LNCaP clone FGC (cell line): ENCODE measurements around the gene HOXC9.

Experiments used
- DNase-seq: peaks from one replicate; pipeline ENCODE4 v3.0.0-alpha.2; 2011; ENCODE audit warnings: low read depth
- H3K4me3 ChIP-seq: 2 replicates; pipeline ENCODE4 v1.5.1; 2011; ENCODE audit warnings: mild to moderate bottlenecking, low read depth, low read length, control low read depth
- CTCF ChIP-seq: IDR thresholded peaks from 2 replicates; pipeline ENCODE4 v1.5.1; 2012; ENCODE audit warnings: mild to moderate bottlenecking; ENCODE audit not compliant: control insufficient read depth, insufficient read depth; ENCODE audit errors: extremely low read depth

Gene HOXC9

DNA sequence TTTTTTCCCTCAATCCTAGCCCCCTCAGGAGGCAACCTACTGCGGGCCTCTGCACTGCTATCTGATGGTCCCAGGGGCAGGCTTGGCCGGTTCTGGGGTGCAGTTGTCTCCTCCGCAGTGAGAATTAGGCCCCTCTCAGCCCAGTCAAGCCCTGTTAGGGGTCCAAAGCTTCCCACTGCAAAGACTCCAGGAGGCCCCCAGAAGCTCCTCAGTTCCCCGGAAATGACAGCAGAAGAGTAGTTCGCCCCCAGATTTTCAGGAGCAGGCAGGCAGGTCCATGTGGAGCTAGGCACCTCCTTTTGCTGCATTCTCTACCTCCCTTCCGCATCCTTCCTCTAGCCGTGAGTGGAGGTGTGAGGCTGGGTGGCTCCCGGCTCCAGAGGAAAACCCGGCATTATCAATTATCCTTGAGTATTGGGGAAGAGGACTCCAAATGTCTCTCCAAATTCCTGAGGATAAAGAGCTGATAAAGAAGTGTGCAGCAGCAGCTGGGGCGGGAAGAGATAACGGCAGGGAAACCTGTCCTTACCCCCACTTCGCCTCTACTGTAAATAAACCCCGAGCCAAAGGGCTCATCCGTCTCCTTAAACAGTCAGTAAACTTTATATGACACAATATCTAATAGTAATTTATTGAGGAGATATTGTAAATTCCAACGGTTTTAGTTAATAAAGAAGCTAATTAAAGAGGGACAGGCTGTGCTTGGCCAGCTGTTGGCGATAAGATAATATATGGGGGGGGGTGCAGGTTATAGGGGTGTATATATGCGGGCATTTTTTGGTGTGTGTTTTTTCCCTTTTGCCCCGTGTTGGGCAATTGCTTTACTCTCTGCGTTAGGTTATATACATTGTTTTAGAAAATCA, 45.9 kb upstream of the HOXC9 start:
- H3K4me3 ChIP-seq: peak overlapping the region; percentile 46
- TF ChIP-seq CTCF: no peak
- DNase-seq: no peak

- no peak for TF ChIP-seq CTCF
- H3K4me3 ChIP-seq: peak within 1 kb of the TSS; percentile 46
- no peak for DNase-seq
Measured at GRCh38 chr12:53954694-53955035, 45.3 kb upstream of the HOXC9 start, which contains the start of gene HOXC12. HOXC12 (plus strand) TSS chr12:53954903; CDS start chr12:53954930, 27 bp downstream.

DNA sequence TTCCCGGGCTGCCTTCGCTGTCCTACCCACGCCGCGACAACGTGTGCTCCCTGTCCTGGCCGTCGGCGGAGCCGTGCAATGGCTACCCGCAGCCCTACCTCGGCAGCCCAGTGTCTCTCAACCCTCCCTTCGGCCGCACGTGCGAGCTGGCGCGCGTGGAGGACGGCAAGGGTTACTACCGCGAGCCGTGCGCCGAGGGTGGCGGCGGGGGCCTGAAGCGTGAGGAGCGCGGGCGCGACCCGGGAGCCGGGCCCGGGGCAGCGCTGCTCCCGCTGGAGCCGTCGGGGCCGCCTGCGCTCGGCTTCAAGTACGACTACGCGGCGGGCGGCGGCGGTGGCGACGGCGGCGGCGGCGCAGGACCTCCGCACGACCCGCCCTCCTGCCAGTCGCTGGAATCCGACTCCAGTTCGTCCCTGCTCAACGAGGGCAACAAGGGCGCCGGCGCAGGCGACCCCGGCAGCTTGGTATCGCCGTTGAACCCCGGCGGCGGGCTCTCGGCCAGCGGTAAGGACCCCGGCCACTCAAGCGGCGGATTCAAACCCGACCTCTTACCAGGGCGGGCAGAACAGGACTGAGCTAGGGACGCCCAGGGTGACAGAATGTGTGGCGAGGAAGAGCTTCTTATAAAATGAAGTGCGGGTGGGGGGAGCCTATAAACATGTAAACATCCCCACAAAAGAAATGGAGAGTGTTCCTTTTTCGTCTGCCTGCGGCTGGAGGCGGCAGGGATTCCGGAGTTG, 44.8 kb upstream of the HOXC9 start:
- TF ChIP-seq CTCF: no peak
- peak overlapping the region; percentile 46 for H3K4me3 ChIP-seq
- no peak for DNase-seq

GRCh38 chr12:53955776-53956250, 44.1 kb upstream of the HOXC9 start:
- no peak for TF ChIP-seq CTCF
- DNase-seq: no peak
- no peak overlapping the region for H3K4me3 ChIP-seq

DNA sequence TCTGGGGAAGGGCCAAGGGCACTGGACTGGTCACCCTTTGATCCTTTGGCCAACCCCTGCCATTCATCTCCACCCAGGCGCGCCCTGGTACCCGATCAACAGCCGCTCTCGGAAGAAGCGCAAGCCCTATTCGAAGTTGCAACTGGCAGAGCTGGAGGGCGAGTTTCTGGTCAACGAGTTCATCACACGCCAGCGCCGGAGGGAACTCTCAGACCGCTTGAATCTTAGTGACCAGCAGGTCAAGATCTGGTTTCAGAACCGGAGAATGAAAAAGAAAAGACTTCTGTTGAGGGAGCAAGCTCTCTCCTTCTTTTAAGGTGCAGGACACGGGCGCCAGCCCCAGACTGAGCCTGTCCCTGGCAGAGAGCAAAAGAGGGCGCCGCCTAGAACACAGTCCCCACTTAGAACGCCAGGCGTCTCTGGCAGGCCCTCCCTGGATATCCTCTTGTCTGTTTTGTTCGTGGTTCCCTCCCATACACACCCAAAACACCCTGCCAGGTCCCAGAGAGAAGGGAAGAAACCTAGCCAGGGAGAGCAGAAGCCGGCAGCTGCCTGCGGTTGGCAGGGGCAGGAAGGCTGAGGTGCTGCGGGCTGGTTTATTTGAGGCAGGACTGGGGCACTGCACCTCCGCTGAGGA, 43.6 kb upstream of the HOXC9 start:
- no peak for DNase-seq
- no peak for TF ChIP-seq CTCF
- H3K4me3 ChIP-seq: no peak overlapping the region

GRCh38 chr12:53956914-53957536, 42.9 kb upstream of the HOXC9 start:
- no peak for TF ChIP-seq CTCF
- H3K4me3 ChIP-seq: no peak overlapping the region
- DNase-seq: no peak
